Measurements from ENCODE around the gene TRMT11. TPM values are rescaled to one million over a fixed set of nuclear protein-coding genes. Genes with fewer than 3 reads are reported as not detected.
"Not testable (repeated sequence)": the region's sequence is repeated elsewhere in the genome, so short reads cannot be mapped to it uniquely, and the experiment has no call there.

The TRMT11 gene
- total RNA-seq, 1 donor from 2014 or later = 27.7 TPM

GRCh38 chr6:126054802-126055201 lies 68.5 kb downstream of the TRMT11 start:
- Mint-ChIP-seq H3K27ac (ENCODE audit: unreplicated experiment) (peak overlapping the region; percentile 22), H3K4me3 (ENCODE audit: unreplicated experiment) (no peak overlapping the region), H3K27me3 (ENCODE audit: unreplicated experiment) (no peaks in the 10 kb centered on the region), H3K36me3 (ENCODE audit: unreplicated experiment) (no peaks in the 10 kb centered on the region), H3K4me1 (ENCODE audit: low read depth, unreplicated experiment) (peaks cover 17% of the 10 kb centered on the region), H3K9me3 (ENCODE audit: unreplicated experiment) (no peaks in the 10 kb centered on the region)
- TF ChIP-seq, protein P1, sequence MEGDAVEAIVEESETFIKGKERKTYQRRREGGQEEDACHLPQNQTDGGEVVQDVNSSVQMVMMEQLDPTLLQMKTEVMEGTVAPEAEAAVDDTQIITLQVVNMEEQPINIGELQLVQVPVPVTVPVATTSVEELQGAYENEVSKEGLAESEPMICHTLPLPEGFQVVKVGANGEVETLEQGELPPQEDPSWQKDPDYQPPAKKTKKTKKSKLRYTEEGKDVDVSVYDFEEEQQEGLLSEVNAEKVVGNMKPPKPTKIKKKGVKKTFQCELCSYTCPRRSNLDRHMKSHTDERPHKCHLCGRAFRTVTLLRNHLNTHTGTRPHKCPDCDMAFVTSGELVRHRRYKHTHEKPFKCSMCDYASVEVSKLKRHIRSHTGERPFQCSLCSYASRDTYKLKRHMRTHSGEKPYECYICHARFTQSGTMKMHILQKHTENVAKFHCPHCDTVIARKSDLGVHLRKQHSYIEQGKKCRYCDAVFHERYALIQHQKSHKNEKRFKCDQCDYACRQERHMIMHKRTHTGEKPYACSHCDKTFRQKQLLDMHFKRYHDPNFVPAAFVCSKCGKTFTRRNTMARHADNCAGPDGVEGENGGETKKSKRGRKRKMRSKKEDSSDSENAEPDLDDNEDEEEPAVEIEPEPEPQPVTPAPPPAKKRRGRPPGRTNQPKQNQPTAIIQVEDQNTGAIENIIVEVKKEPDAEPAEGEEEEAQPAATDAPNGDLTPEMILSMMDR (IDR thresholded peaks at IDR 0.05; ENCODE audit: partially characterized antibody, unreplicated experiment) = no peak
- no peak for DNase-seq

GRCh38 chr6:126055449-126055848 lies 69.1 kb downstream of the TRMT11 start:
- Mint-ChIP-seq H3K36me3 (ENCODE audit: unreplicated experiment) (no peaks in the 10 kb centered on the region), H3K27ac (ENCODE audit: unreplicated experiment) (no peak overlapping the region), H3K27me3 (ENCODE audit: unreplicated experiment) (no peaks in the 10 kb centered on the region), H3K4me3 (ENCODE audit: unreplicated experiment) (no peak overlapping the region), H3K4me1 (ENCODE audit: low read depth, unreplicated experiment) (peaks cover 17% of the 10 kb centered on the region), H3K9me3 (ENCODE audit: unreplicated experiment) (no peaks in the 10 kb centered on the region)
- DNase-seq = no peak
- TF ChIP-seq, protein P1 (IDR thresholded peaks at IDR 0.05; ENCODE audit: partially characterized antibody, unreplicated experiment) = no peak

- TF ChIP-seq, protein P1 (IDR thresholded peaks at IDR 0.05; ENCODE audit: partially characterized antibody, unreplicated experiment) = no peak
- DNase-seq = no peak
- Mint-ChIP-seq H3K36me3 (ENCODE audit: unreplicated experiment) (no peaks in the 10 kb centered on the region), H3K27ac (ENCODE audit: unreplicated experiment) (no peak overlapping the region), H3K9me3 (ENCODE audit: unreplicated experiment) (no peaks in the 10 kb centered on the region), H3K4me3 (ENCODE audit: unreplicated experiment) (no peak overlapping the region), H3K4me1 (ENCODE audit: low read depth, unreplicated experiment) (peaks cover 25% of the 10 kb centered on the region), H3K27me3 (ENCODE audit: unreplicated experiment) (no peaks in the 10 kb centered on the region)
These were observed 70.1 kb downstream of the TRMT11 start for GRCh38 chr6:126056355-126057004.

DNA sequence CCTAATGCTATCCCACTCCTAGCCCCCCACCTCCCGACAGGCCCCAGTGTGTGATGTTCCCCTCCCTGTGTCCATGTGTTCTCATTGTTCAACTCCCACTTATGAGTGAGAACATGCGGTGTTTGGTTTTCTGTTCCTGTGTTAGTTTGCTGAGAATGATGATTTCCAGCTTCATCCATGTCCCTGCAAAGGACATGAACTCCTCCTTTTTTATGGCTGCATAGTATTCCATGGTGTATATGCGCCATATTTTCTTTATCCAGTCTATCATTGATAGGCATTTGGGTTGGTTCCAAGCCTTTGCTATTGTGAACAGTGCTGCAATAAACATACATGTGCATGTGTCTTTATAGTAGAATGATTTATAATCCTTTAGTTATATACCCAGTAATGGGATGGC lies 71.7 kb downstream of the TRMT11 start:
- not testable (repeated sequence) for H3K27me3 Mint-ChIP-seq (ENCODE audit: unreplicated experiment); H3K36me3 Mint-ChIP-seq (ENCODE audit: unreplicated experiment); H3K27ac Mint-ChIP-seq (ENCODE audit: unreplicated experiment); H3K4me3 Mint-ChIP-seq (ENCODE audit: unreplicated experiment); DNase-seq; H3K9me3 Mint-ChIP-seq (ENCODE audit: unreplicated experiment)
- H3K4me1 Mint-ChIP-seq (ENCODE audit: low read depth, unreplicated experiment) = peaks cover 26% of the 10 kb centered on the region

DNA sequence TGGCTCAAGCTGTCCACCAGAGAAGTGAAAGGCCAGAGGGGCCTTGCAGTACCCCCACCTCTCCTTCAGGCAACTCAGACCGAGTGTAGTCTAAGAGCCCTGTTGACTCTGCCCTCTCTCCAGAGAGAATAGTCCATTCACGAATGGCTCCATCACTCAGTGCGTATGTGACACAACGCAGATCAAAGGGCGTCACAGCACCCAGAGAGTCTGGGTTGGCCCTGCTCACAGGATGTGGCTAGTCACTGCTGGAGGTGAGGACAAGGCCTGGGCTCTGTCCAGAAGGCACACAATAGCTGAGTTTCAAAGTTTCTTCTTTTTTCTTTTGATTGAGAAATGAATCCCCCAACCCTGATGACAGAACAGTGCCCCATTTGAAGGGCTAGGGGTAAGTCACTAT lies 74.1 kb downstream of the TRMT11 start:
- no peak for DNase-seq
- TF ChIP-seq, protein P1 (IDR thresholded peaks at IDR 0.05; ENCODE audit: partially characterized antibody, unreplicated experiment) = no peak
- Mint-ChIP-seq H3K9me3 (ENCODE audit: unreplicated experiment) (peaks cover 2% of the 10 kb centered on the region), H3K27me3 (ENCODE audit: unreplicated experiment) (peaks cover 3% of the 10 kb centered on the region), H3K4me3 (ENCODE audit: unreplicated experiment) (no peak overlapping the region), H3K36me3 (ENCODE audit: unreplicated experiment) (no peaks in the 10 kb centered on the region), H3K4me1 (ENCODE audit: low read depth, unreplicated experiment) (peaks cover 29% of the 10 kb centered on the region), H3K27ac (ENCODE audit: unreplicated experiment) (no peak overlapping the region)

Data from glutamatergic neuron (in vitro differentiated cells).